Measurements from ENCODE around the gene PMEPA1.

DNA sequence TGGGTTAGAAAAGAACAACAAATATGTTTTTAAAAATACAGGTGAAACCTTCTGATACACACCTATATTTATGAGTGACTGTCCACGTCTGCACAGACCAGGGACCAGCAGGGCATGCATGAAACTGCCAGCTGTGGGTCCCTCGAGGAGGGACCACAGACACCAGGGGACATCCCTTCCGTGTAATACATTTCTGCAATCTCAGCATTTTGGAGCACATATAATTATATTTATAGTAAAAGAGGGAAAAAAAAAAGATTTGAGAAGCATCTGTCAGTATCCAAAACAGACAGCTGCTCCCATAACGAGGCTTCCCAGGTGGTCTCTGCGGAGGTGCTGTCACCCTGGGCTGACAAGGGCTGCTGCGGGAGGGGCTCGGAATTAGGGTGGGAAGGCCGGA is 40.2 kb downstream of the PMEPA1 start:
- no peak for TF ChIP-seq POLR2A (IDR thresholded peaks at IDR 0.05; ENCODE audit: low read length)
- no peak for TF ChIP-seq GATA1 (IDR thresholded peaks at IDR 0.05; ENCODE audit: low read depth, low read length)

All from erythroblast (primary cell).